ENCODE results near the gene PCYT2.
"Not testable (repeated sequence)": the region's sequence is repeated elsewhere in the genome, so short reads cannot be mapped to it uniquely, and the experiment has no call there.

- TF ChIP-seq CTCF, POLR2A, POLR2AphosphoS5, EP300 (IDR thresholded peaks at IDR 0.05): not testable (repeated sequence)
These were observed 42.2 kb upstream of the PCYT2 start for GRCh38 chr17:81953443-81953842.
